ENCODE data around the gene CGB3.
"Not testable (repeated sequence)": the region's sequence is repeated elsewhere in the genome, so short reads cannot be mapped to it uniquely, and the experiment has no call there.

The CGB3 gene

DNA sequence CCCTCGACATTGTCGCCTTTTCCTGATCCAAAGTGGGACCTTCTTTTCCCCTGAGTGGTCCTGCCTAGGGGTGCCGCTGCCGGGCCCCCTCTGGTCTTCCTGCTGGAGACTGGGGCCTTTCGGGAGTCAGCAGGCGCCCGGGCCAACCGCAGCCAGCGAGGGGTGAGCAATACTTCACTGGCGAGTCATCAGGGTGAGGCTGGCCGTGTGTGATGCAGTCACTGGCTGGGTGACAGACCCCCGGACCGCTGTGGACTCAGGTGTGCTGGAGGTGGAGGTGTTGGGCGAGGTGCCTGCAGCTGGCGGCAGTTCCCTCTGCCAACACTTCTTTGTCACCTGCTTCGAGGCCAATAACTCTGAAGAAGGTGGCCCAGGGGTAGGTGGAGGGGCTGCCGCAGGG is 18.0 kb upstream of the CGB3 start:
- DNase-seq: no peak

DNA sequence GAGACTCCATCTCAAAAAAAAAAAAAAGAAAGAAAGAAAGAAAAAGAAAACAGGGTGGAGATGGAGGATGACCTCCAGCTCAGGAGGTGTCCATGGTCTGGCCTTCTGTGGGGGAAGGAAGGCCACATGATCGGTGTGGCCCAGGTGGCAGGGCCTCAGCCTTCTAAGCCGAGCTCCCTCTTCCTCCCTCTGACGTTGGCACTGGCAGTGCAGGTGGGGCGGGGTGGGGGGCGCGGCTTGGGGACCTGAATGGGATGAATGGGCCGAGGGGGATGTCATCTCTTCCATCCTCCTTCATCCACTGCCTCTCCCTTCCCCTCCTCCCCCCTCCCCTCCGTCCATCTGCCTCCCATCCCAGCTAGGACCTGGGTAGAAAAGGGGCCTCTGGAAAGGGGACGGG is 15.6 kb upstream of the CGB3 start:
- DNase-seq: not testable (repeated sequence)

DNA sequence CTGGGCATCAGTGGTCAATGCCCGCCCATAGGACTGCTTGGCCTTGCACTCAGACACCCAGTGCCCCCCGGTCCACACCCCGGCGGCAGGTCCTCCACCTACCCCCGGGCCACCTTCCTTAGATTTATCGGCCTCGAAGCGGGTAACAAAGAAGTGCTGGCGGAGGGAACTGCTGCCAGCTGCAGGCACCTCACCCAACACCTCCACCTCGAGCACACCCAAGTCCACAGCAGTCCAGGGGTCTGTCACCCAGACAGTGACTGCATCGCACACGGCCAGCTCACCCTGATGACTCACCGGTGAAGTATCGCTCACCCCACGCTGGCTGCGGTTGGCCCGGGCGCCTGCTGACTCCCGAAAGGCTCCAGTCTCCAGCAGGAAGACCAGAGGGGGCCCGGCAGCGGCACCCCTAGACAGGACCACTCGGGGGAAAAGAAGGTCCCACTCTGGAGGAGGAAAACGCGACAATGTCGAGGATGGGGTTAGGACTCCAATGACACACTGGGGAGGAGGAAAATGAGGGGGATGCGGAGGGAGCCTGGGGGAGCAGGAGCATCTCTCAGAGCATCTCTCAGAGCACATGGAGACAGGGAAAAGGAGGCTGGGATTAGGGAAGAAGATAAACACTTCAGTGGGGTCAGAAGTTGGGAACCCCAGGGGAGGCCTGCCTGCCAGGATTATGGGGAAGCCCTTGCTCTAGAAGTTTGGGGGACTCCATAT is 14.6 kb upstream of the CGB3 start:
- DNase-seq: not testable (repeated sequence)

DNA sequence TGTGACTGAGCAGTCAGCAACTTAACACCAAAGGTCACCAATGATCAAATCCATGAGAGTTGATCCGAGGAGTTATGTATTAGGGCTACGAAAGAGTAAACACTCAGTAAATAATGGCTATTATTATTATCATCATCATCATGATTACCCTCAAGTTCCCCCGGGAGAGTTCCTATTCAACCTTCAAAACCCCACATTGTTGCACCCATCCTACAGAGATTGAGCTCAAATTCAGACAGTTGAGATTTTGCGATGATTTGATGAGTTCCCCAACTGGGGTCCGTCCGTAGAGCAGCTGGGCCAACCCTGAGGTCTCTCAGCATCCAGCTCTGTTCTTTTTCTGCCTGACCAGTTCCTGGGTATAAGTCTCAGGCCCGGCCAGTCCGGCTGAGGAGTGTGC is 14.0 kb upstream of the CGB3 start:
- not testable (repeated sequence) for DNase-seq

DNA sequence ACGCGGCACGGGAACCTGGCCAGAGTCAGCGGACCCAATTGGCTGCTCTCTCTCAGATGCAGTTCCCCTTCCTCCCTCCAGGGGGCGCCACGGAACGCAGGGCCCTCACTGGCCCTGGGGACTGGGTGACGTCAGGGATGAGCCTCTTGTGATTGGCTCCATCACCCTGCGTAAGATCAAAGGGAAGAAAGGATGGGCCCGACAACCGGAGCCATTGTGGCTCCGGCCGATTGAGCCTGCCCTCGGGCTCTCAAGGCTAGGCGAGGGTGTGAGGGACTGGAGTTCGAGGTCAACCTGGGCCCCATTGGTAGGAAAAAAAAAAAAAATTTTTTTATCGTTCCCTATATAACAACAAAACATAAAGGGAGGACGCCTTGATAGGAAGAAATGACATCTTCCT is 12.7 kb upstream of the CGB3 start, which contains the start of gene CGB1:
CGB1 (minus strand) TSS at position 81 of the 400 bp plus-strand sequence. CDS start 184 bp downstream, outside the sequence.
- DNase-seq: not testable (repeated sequence)

DNA sequence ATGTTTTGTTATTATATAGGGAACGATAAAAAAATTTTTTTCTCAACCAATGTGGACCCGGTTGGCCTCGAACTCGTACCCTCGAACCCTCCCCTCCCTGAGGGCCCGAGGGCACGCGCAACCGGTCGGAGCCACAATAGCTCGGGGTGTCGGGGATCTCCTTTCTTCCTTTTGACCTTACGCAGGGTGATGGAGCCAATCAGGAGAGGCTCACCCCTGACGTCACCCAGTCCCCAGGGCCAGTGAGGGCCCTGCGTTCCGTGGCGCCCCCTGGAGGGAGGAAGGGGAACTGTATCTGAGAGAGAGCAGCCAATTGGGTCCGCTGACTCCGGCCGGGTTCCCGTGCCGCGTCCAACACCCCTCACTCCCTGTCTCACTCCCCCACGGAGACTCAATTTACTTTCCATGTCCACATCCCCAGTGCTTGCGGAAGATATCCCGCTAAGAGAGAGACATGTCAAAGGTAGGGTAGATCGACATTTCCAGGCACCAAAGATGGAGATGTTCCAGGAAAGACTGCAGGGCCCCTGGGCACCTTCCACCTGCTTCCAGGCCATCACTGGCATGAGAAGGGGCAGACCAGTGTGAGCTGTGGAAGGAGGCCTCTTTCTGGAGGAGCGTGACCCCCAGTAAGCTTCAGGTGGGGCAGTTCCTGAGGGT is 7.6 kb upstream of the CGB3 start, which contains the start of gene CGB2:
CGB2 (plus strand) TSS at position 249 of the 660 bp plus-strand sequence; CDS start at position 455, 206 bp downstream.
- not testable (repeated sequence) for DNase-seq

DNA sequence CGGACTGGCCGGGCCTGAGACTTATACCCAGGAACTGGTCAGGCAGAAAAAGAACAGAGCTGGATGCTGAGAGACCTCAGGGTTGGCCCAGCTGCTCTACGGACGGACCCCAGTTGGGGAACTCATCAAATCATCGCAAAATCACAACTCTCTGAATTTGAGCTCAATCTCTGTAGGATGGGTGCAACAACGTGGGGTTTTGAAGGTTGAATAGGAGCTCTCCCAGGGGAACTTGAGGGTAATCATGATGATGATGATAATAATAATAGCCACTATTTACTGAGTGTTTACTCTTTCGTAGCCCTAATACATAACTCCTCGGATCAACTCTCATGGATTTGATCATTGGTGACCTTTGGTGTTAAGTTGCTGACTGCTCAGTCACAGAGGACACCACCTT is 6.2 kb upstream of the CGB3 start:
- DNase-seq: not testable (repeated sequence)

DNA sequence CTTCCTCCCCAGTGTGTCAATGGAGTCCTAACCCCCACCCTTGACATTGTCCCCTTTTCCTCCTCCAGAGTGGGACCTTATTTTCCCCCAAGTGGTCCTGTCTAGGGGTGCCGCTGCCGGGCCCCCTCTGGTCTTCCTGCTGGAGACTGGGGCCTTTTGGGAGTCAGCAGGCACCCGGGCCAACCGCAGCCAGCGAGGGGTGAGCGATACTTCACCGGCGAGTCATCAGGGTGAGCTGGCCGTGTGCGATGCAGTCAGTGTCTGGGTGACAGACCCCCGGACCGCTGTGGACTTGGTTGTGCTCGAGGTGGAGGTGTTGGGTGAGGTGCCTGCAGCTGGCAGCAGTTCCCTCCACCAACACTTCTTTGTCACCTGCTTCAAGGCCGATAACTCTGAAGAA is 5.6 kb upstream of the CGB3 start:
- not testable (repeated sequence) for DNase-seq

DNA sequence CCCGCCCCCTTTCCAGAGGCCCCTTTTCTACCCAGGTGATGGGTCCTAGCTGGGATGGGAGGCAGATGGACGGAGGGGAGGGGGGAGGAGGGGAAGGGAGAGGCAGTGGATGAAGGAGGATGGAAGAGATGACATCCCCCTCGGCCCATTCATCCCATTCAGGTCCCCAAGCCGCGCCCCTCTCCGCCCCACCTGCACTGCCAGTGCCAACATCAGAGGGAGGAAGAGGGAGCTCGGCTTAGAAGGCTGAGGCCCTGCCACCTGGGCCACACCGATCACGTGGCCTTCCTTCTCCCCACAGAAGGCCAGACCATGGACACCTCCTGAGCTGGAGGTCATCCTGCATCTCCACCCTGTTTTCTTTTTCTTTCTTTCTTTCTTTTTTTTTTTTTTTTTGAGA is 4.6 kb upstream of the CGB3 start:
- DNase-seq: not testable (repeated sequence)

DNA sequence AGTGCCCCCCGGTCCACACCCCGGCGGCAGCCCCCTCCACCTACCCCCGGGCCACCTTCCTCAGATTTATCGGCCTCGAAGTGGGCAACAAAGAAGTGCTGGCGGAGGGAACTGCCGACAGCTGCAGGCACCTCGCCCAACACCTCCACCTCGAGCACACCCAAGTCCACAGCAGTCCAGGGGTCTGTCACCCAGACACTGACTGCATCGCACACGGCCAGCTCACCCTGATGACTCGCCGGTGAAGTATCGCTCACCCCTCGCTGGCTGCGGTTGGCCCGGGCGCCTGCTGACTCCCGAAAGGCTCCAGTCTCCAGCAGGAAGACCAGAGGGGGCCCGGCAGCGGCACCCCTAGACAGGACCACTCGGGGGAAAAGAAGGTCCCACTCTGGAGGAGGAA is 1.5 kb upstream of the CGB3 start:
- DNase-seq: not testable (repeated sequence)

DNA sequence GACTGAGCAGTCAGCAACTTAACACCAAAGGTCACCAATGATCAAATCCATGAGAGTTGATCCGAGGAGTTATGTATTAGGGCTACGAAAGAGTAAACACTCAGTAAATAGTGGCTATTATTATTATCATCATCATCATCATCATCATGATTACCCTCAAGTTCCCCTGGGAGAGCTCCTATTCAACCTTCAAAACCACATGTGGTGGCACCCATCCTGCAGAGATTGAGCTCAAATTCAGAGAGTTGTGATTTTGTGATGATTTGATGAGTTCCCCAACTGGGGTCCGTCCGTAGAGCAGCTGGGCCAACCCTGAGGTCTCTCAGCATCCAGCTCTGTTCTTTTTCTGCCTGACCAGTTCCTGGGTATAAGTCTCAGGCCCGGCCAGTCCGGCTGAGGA is 955 bp upstream of the CGB3 start:
- not testable (repeated sequence) for DNase-seq

DNA sequence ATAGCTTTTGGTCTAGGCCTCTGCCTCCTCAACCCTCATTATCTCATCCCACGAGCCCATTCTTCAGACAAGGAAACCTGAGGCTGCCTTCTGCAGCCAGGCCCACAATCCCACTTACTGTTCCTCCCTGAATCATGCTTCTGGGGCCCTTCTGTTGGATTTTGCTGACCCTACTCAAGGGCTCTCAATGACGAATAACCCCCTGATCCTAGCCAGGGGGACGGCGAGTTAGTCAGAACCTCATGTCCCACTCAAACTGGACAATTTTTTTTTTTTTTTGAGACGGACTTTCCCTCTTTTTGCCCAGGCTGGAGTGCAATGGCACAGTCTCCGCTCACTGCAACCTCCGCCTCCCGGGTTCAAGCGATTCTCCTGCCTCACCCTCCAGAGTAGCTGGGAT is 2.0 kb downstream of the CGB3 start:
- DNase-seq: no peak

DNA sequence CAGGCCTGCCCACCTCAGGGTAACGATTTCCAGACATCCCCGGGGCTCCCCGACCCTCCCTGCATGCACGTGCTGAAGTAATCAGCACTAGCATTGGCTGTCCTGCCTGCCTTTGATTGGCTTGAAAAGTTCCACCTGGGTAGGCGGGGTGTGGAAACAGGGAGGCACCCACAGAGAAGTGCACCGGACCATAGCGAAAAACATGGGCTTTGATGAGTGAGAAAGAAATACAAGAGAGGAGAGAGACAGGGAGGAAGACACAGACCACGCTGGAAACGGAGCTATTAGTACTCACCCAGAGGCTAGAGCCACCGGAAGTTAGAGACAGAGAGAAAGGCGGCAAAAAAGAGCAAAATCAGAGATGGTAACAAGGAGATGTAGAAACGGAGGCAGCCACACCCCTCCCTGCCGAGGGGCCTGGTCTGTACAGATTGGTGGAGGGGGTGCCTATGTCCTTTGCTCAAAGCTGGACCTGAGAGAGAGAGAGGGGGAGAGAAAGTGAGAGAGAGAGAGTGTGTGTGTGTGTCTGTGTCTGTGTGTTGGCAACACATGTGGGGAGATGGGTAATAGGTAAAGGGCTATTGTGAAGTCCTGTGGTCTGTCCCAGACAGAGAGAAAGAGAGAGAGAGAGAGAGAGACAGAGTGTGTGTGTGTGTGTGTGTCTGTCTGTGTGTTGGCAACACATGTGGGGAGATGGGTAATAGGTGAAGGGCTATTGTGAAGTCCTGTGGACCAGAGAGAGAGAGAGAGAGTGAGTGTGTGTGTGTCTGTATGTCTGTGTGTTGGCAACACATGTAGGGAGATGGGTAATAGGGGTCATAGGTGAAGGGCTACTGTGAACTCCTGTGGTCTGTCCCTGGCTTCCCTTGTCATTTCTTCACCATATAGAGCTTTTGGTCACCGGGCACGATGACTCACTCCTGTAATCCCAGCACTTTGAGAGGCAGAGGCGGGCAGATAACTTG is 2.9 kb downstream of the CGB3 start:
- no peak for DNase-seq

DNA sequence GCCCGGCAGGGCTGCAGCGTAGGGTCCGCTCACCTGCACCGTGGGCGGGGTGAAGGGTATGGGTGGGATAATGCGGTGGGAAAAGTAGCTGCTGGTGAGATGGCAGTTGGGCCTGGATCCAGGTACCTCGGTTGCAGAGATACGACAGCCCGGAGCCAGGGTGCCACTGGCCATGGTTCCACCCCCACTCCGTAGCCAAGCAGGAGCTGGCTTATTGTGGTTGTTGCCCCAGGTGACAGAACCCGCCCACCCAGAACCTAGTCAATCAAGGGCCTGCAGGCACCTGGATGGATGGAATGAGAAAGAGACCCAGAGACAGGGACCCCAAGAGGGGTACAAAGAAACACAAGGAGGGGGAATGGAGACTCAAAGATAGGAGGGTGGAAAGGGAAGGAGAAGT is 3.8 kb downstream of the CGB3 start:
- no peak for DNase-seq

DNA sequence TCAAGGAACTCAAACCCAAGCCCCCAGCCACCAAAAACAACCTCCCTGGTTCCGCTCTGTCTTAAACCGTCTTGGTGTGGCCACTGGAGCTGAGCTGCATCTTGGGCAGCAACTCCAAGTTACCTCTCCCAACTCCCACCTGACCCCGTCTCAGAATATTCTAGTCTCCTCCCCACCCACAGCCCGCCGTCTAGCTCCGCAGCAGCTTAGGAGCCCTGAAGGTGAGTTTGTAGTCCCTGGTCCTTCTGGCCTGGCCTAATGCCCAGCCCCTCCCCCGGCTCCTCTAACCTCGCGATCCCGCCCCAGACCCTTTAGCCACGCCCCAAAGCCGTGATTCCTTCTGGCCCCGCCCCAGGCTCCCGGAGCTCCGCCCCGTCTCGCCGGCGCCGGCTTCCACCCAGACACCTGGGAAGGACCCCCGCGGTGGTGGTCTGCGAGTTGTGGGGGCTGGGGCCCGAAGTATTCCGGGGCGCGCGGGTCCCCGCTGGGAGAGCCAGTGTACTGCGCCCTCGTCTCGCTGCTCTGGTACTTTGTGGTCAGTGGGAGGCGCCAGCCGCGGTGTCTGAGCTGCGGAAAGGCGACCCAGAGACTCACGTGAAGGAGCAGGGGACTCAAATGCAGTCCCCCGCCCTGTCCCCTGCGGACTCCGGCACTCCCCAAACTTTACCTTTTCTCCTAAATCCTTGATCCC is 4.7 kb downstream of the CGB3 start:
- DNase-seq: no peak

DNA sequence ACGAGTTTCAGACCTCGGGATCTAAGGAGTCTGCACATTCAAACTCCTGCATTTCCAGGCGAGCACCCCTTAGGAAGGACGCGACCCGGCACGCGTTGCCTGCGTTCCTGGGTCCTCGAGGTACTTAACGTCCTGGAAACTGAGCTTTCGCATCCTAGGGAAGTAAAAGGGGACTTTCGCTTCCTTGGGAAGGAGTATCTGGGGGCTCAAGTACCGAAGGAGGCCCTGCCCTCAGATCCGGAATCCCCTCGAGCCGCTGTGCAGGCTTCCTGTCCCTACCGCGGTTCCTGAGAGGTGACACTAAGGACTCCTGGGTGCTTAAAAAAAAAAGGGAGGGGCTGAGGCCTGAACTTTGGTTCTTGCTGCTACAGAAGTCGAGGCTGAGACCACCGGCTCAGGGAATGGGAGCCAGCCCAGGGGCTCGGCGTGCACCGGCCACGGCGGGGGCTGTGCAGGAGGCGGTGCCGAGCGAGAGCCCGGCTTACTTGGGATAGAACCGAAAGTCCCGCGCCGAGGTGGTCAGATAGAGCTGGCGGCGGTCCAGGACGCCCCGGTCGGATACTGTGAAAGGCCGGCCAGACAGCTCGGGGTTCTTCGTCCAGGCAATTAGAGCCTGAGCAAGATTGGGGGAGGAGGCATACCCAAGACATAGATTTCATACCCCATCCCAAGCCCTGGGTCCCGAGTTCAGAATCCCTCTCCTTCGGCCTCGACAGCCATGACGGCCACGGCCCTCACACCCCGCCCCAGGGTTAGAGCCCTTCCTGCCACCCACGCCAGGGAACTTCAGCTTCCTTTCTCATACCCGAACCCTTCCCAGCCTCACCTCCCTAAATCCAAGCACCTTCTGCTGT is 5.5 kb downstream of the CGB3 start:
- not testable (repeated sequence) for DNase-seq

DNA sequence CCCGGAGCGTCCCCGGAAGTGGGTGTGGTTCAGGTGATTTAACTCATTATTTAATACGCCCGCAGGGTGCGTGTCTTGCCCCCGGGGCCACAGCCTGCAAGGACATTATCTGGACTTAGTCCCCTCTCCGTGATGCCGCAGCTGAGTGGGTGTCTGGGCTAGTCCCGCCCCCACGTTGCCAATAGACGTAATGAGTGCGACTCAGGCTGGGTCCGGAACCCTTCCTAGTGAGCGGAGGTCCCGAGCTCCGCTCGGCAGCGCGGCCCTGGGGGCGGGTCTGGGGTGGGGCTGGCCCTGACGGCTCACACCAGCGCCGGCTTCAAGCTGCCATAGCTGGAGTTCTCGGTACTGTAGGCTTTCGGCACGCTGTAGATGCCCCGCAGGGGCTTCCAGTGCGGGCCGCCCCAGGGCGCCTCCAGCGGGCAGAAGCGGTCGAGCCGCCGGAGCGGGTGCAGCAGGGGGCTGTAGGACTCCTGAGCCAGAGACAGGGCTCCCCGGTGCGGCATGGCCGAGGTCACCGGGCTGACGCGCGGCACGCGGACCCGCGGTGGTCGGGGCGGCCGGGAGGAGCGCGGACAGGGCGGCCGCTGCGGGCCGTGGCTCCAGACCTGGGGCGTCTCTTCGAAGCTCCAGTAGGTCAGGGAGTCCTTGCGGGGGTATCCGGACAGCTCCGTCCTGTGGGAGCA is 6.3 kb downstream of the CGB3 start:
- DNase-seq: no peak

DNA sequence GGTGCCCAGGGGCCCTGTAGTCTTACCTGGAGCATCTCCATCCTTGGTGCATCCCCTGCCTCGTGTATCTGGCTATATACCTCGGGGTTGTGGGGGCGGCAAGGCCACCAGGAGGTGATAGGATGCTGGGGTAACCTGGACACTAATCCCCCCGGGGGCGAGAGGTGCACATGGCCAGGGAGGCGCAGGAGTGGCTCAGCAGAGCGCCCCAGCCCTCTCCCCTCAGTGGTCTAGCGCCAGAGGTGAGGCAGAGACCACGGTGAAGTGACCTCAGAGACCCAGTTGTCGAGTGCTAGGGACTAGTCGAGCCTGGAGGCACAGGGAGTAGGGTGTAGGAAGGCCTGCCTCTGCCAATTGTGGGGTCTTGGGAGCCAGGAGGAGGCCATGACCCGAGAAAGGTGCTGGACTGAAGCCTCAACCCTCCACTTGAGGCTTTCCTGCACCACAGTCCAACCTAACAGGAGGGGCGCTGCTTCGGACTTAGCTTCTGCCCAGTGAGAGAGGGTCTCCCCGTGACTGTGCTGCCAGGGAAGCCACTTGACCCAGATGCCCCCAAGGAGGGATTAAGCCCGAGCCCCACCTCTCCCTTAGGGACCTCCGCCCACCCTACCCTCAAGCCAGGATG is 7.0 kb downstream of the CGB3 start, which contains the start of gene LHB:
LHB (minus strand) TSS at position 51 of the 625 bp plus-strand sequence; CDS start at position 41, 10 bp downstream.
- no peak for DNase-seq

DNA sequence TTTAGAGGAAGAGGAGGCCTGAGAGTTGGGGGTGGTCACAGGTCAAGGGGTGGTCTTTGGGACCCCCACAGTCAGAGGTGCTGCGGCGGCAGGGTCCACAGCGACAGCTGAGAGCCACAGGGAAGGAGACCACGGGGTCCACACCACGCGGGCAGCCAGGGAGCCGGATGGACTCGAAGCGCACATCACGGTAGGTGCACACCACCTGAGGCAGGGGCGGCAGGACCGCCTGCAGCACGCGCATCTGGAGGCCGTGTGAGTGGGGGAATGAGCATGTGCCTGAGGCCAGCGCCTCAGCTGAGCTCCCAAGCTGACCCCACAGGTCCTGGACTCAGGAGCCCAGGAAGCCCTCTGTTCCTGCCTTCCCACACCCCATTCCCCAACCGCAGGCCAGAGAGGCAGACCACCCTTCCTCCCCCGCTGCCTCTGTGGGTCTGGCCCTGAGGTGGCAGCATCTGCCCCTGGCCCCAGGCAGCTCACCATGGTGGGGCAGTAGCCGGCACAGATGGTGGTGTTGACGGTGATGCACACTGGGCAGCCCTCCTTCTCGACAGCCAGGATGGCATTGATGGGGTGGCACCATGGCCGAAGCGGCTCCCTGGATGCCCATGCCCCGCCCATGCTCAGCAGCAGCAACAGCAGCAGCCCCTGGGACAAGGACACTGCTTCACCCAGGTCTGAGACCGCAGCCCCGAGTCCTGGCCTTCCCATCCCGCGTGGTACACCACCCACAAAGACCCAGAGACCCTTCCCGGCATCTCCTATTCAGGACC is 7.9 kb downstream of the CGB3 start:
- DNase-seq: no peak
